GM21529 (cell line): ENCODE data around the gene ZNF484.

Experiments
- ATAC-seq: cut with Tn5 transposase; IDR thresholded peaks from one replicate; pipeline ENCODE4 v1.9.1; 2021; ENCODE audit not compliant: unreplicated experiment

ZNF484 gene

GRCh38 chr9:92795598-92796336 lies 82.1 kb downstream of the ZNF484 start:
- ATAC-seq = no peak
